GM21526 (cell line): ENCODE measurements around the gene STK31.
"Not testable (repeated sequence)": the region's sequence is repeated elsewhere in the genome, so short reads cannot be mapped to it uniquely, and the experiment has no call there.

Experiments used
- ATAC-seq: cut with Tn5 transposase; IDR thresholded peaks from one replicate; pipeline ENCODE4 v1.9.1; 2021; ENCODE audit warnings: moderate library complexity; ENCODE audit not compliant: unreplicated experiment, low FRiP score

The STK31 gene

DNA sequence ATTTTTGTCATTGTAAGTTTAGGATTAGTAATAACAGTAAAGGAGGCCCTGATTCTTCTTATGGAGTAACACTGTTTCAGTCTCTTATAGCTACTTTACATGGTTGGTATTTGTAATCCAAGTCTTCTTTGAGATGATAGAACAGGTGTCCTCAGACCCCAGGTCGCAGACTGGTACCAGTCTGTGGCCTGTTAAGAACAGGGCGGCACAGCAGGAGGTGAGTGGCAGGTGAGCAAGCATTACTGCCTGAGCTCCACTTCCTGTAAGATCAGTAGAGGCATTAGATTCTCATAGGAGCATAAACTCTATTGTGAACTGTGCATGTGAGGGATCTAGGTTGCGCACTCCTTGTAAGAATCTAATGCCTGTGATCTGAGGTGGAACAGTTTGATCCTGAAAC lies 77.3 kb downstream of the STK31 start:
- ATAC-seq = no peak

DNA sequence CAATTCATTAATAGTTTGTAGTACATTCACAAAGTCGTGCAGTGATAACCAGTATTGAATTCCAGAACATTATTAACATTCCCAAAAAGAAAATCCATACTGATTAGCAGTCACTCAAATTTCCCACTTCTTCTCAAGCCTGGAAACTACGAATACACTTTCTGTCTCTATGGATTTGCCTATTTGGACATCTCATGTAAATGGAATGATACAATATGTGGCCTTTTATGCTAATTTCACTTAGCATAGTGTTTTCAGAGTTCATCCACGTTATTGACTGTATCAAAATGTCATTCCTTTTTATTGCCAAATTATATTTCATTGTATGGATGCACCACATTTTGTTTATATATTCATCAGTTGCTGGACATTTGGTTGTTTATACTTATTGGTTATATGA lies 78.8 kb downstream of the STK31 start:
- no peak for ATAC-seq

DNA sequence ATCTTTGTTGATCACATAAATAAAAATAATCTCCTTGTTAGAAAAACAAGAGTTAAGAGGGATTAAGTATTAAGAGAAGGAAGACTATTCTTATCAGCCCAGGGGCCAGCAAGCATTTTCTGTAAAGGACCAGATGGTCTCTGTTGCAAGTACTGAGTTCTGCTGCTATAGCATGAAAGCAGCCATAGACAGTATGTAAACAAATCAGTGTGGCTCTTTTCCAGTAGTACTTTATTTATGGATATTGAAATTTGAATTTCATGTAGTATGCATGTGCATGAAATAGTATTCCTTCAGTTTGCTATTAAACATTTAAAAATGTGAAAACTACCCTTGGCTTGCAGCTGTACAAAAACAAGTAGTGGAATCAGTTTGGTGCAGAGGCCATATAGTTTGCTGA lies 81.7 kb downstream of the STK31 start:
- no peak for ATAC-seq

DNA sequence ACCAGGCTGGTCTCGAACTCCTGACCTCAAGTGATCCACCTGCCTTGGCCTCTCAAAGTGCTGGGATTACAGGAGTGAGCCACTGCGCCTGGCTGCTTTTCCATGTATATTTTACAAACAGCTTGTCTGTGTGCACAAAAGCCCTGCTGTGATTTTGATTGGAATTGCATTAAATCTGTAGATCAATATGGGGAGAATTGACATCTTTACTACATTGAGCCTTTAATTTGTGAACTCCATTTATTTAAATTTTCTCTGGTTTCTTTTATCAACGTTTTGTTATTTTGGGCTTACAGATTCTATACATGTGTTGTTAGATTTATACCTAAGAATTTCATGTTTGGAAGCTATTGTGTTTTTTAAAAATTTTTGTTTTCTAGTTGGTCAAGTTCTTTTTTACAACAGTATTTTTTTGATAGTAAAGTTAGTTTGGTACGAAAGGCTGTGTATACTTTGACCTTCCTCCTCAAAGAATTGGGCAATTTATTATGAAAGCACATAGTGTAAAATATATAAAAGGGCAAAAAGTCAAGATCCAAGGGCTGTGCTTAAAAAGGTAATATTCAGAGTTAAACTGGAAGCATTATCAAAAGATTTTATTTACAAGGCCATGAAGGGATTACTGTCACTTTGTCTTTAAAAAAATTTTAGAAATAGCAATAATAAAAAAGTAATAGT lies 92.8 kb downstream of the STK31 start:
- no peak for ATAC-seq

DNA sequence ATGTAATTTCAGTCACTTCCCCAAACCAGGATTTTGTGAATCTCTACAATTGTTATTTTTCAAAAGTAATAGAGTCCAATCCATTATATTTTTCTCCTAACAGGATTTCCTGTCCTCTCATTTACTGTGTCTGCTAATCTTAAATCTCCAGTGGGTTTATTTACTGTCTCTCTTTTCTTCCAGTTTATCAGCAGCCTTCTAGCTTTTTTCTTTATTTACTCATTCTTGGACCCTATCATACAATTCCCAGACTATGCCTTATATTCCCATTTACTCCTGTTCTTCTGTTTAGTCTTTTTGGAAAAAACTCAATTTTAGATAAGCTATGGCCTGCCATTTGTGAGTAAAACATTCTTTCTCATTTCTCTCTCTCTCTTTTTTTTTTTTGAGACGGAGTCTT lies 94.7 kb downstream of the STK31 start:
- ATAC-seq = no peak

DNA sequence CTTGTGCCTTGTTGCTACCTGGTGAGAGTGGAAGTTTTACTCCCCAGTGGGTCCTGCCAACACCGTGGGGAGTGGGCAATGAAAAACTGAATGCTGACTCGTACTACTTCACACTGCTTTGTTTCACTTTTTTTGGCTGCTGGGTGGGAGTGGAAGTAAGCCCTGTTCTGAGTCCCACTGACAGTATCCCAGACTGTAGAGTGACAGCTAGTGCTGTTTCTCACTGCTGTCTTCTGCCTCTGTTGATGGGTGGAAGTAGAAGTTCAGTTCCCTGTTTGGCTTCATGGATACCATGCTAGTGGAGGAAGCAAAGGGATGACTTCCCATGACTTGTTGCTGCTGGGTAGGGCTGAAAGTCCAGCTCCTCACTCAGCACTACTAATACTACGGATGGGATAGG lies 98.4 kb downstream of the STK31 start:
- no peak for ATAC-seq

DNA sequence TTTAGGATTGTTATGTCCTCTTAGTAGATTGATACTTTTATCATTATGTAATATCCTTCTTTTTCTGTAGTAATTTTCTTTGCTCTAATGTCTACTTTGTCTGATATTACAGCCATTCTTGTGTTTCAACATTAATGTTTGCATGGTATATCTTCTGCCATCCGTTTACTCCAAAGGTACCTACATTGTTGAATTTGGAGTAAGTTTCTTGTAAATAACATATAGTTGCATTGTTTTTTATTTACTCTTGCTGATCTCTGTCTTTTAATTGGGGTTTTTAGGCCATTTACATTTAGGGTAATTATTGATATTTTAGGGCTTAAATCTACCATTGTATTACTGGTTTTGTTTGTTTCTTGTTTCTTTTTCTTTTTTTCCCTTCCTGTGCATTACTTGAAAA lies 100.1 kb downstream of the STK31 start:
- no peak for ATAC-seq

DNA sequence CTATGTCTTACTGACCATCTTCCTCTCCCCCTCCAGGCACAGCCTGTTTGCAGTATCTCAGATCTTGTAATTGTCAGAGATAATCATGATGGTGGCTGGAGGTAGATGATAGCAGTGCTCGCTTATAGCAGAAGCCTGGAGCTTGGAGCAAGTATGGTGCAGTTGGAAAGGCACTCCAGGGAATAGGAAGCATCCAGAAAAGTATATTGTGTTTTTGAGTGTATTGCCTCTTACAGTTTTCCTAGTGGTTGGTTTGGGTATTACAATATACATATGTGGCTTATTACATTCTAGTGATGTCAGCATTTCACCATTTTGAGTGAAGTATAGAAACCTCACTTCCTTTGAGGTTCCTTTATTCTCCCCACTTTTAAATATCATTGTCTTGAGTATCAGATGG lies 101.5 kb downstream of the STK31 start:
- no peak for ATAC-seq

DNA sequence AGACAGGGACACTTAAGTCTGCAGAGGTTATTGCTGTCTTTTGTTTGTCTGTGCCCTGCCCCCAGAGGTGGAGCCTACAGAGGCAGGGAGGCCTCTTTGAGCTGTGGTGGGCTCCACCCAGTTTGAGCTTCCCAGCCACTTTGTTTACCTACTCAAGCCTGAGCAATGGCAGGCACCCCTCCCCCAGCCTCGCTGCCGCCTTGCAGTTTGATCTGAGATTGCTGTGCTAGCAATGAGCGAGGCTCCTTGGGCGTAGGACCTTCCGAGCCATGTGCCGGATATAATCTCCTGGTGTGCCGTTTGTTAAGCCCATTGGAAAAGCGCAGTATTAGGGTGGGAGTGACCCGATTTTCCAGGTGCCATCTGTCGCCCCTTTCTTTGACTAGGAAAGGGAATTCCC lies 118.1 kb downstream of the STK31 start:
- not testable (repeated sequence) for ATAC-seq

DNA sequence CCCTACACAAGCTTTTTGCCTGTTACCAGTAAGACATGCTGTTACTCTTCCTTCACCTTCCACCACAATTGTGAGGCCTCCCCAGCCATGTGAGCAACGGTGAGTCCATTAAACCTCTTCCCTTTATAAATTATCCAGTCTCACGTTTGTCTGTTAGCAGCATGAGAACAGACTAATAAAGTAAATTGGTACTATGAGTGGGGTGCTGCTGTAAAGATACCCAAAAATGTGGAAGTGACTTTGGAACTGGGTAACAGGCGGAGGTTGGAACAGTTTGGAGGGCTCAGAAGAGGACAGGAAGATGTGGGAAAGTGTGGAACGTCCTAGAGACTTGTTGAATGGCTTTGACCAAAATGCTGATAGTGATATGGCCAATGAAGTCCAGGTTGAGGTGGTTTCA lies 122.7 kb downstream of the STK31 start:
- not testable (repeated sequence) for ATAC-seq

DNA sequence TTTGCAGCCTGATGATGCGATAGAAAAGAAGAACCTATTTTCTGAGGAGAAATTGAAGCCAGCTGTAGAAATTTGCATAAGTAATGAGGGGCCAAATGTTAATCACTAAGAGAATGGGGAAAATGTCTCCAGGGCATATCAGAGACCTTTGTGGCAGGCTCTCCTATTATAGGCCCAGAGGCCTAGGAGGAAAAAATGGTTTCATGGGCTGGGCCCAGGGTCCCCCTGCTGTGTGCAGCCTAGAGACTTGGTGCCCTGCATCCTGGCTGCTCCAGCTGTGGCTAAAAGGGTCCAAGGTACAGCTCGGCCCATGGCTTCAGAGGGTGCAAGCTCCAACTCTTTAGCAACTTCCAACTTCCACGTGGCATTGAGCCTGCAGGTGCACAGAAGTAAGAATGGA lies 123.4 kb downstream of the STK31 start:
- no peak for ATAC-seq

DNA sequence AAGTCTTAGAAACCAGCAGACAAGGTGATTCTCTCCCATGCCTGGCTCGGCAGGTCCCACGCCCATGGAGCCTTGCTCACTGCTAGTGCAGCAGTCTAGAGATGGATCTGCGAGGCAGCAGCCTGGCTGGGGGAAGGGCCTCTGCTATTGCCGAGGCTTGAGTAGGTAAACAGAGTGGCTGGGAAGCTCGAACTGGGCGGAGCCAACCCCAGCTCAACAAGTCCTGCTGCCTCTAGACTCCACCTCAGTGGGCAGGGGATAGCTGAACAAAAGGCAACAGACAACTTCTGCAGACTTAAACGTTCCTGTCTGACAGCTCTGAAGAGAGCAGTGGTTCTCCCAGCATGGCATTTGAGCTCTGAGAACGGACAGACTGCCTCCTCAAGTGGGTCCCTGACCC lies 134.8 kb downstream of the STK31 start:
- ATAC-seq = not testable (repeated sequence)

DNA sequence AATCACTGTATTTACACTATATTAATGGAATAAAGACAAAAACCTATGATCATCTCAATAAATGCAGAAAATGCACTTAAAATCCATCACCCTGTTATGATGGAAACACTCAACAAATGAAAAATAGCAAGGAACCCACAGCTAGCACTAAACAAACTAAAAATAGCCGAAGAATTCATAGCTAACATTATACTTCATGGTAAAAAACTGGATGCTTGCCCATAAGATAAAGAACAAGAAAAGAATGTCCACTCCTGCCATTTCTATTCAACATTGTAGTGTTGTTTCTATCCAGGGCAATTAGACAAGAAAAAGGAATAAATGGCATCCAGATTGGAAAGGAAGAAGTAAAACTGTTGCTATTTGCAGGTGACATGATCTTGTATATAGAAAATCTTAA lies 142.1 kb downstream of the STK31 start:
- no peak for ATAC-seq

DNA sequence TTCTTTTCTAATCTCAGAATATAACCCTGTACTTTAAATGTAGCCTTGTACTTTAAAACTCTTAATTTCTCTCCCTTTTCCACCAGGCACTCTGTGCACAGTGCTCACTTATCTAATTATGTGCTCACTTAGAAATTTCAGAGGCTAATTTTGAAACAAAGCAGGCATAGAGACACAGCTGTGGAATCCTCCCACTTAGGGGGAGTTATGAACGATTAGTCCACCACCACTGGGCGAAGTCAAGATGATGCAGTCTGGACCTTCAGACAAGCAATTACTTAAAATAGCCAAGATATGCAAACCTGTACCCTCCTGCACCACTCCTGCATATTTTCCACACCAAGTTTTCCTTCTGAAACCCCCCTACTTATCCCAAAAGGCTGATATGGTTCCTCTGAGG lies 143.0 kb downstream of the STK31 start:
- no peak for ATAC-seq

DNA sequence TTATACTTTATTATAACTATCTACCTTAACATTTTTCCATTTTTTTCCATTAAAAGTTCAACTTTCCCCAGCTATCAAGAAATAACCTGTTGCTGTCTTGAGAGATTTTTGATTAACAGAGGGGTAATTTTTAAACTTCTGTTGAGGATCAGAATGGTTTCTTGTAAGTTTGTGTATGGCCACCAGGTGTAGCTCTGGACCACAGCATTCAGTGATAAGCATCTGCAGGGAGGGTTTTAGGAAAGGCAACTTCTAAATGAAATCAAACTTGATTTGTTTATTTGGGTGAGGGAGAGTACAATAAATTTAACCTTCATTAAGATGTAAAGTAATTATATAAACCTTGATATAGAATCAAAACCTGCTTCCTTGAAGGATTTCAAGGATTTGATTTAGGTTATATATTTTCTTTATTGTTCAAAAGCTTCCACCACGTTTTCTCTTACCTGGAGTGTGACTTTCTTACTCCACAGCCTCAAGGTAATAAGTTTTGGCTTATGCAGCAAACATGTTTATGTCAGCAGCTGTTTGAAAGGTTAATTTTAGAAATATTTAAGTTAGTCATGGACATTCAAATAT lies 153.3 kb downstream of the STK31 start:
- ATAC-seq = no peak

DNA sequence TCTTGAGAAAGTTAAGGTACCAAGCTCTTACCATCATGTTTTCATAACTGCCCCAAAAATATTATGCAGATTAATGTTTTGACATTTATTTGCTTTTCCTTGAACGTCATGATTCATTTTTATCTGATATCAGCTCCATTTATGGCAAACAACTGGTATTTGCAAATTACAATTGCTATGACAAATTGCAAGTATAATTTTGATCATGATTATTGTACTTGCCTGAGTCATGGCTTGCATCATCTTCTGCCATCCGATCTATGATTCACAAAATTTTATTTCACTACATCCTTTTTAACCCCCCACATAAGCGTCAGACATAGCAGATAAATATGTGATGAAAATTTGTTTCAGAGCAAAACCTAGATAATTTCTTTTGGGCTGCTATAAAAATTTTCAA lies 155.0 kb downstream of the STK31 start:
- no peak for ATAC-seq

DNA sequence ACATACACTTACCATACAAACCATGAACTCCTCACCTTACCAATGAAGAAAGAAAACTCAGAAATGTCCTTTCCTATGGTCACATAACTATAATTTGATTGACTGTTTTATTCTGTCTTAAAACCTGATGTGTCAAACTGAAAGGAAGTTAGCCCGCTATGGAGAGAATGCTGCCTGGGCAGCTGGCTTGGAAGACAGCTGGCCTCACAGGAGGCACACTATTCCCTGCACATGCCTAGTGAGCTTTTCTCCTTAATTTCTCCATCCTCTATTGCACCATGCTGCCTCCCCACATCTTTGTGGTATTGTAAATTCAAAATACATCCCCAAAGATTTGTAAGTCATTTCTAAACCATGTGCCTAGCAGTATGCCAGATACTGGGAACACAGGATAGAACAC lies 163.3 kb downstream of the STK31 start:
- ATAC-seq = no peak

DNA sequence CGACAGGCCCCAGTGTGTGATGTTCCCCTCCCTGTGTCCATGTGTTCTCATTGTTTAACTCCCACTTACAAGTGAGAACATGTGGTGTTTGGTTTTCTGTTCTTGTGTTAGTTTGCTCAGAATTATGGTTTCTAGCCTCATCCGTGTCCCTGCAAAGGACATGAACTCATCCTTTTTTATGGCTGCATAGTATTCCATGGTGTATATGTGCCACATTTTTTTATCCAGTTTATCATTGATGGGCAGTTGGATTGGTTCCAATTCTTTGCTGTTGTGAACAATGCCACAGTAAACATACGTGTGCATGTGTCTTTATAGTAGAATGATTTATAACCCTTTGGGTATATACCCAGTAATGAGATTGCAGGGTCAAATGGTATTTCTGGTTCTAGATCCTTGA lies 166.5 kb downstream of the STK31 start:
- ATAC-seq = not testable (repeated sequence)
